Large intestine (tissue), 1 donor: ENCODE results near the gene FANK1. TPM values are rescaled to one million over a fixed set of nuclear protein-coding genes. Genes with fewer than 3 reads are reported as not detected.

Source experiments
- polyA plus RNA-seq: library from polyadenylated mRNA; unstranded; fragments of 120-200 nt; gene quantifications from one replicate; pipeline ENCODE4 v1.2.1, GENCODE V29; 2013

FANK1 gene
- polyA plus RNA-seq, 1 donor, result 5.0 TPM

Other genes starting within 250 kb of the FANK1 start
- 0.07 TPM for gene TEX36, start 213.4 kb upstream of the FANK1 start, polyA plus RNA-seq
- gene EDRF1, start 176.9 kb upstream of the FANK1 start, polyA plus RNA-seq, result 29.4 TPM
- gene MMP21, start 120.7 kb upstream of the FANK1 start, polyA plus RNA-seq, result 0.28 TPM
- gene UROS, start 73.3 kb upstream of the FANK1 start, polyA plus RNA-seq, result 47.8 TPM
- 56.3 TPM for gene BCCIP, start 73.0 kb upstream of the FANK1 start, polyA plus RNA-seq
- gene DHX32, start 15.3 kb upstream of the FANK1 start, polyA plus RNA-seq, result 37.2 TPM